NB4 (cell line): ENCODE data around the gene CYBB.

Experiments used
- POLR2A ChIP-seq: IDR thresholded peaks from 2 replicates; pipeline ENCODE4 v1.6.1; 2011; ENCODE audit warnings: mild to moderate bottlenecking; ENCODE audit not compliant: insufficient read length; ENCODE audit errors: extremely low read depth
- TF ChIP-seq, protein P1 (sequence below): IDR thresholded peaks from one replicate; pipeline ENCODE4 v1.5.1; 2012; ENCODE audit warnings: low read depth, low read length

DNA sequence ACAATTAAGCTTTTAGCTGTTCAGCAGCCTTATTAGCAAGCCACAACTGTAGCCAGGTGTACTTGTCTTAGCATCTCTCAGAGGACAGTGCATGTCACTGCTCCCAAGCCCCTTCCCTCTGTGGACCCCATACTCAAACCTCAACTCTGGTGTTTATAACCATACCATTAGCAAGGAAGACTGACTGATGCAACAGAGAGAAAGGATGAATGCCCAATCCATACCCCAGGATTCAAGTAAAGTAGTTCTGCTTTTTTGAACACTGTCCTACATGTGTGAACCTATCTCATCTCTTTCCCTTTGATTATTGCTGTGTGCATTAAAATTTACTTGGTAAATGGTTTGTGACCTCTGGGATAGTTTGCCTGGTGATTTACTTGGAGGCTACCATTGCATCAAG lies 22.8 kb upstream of the CYBB start:
- TF ChIP-seq, protein P1, sequence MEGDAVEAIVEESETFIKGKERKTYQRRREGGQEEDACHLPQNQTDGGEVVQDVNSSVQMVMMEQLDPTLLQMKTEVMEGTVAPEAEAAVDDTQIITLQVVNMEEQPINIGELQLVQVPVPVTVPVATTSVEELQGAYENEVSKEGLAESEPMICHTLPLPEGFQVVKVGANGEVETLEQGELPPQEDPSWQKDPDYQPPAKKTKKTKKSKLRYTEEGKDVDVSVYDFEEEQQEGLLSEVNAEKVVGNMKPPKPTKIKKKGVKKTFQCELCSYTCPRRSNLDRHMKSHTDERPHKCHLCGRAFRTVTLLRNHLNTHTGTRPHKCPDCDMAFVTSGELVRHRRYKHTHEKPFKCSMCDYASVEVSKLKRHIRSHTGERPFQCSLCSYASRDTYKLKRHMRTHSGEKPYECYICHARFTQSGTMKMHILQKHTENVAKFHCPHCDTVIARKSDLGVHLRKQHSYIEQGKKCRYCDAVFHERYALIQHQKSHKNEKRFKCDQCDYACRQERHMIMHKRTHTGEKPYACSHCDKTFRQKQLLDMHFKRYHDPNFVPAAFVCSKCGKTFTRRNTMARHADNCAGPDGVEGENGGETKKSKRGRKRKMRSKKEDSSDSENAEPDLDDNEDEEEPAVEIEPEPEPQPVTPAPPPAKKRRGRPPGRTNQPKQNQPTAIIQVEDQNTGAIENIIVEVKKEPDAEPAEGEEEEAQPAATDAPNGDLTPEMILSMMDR, result no peak
- TF ChIP-seq POLR2A, result no peak
